Lung microvascular endothelial cell (primary cell): ENCODE data around the gene SDK1. TPM values are rescaled to one million over a fixed set of nuclear protein-coding genes. Genes with fewer than 3 reads are reported as not detected.

Source experiments
- DNase-seq, 2 donors: peaks; one replicate each; pipeline versions ENCODE4 v3.0.0 to v3.0.0-alpha.2; 2010; ENCODE audit warnings: low read depth in 2 of 2
- total RNA-seq: library from RNA; depleted of rRNA; stranded (reverse); fragments of >200 nt; gene quantifications from 2 replicates; pipeline ENCODE4 v1.2.1, GENCODE V29; 2014

Gene SDK1
- total RNA-seq, 1 donor from 2014 or later: 0.79 TPM

DNA sequence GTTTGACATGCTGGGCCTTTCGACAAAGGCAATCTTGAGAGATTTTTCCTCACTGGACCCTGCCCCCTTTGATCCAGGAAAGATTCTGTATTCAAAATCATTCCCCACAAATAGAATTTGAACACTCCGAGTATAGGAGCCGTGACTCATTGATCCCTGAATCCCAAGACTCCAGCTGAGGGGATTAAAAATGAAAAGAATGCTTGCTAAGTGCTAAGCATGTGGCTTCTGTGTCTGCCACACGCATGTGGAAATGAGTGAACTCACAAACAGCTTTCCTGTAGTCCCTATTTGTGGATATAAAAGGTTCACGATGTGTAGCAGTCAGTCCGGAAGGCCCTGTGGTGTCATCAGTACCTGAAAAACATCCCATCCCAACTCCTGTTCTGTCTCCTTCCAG, 674.3 kb downstream of the SDK1 start:
- no peak for DNase-seq

- no peak for DNase-seq
Measured at GRCh38 chr7:3977391-3977790, 676.3 kb downstream of the SDK1 start.

GRCh38 chr7:3978839-3979238, 677.8 kb downstream of the SDK1 start:
- DNase-seq: no peak

DNA sequence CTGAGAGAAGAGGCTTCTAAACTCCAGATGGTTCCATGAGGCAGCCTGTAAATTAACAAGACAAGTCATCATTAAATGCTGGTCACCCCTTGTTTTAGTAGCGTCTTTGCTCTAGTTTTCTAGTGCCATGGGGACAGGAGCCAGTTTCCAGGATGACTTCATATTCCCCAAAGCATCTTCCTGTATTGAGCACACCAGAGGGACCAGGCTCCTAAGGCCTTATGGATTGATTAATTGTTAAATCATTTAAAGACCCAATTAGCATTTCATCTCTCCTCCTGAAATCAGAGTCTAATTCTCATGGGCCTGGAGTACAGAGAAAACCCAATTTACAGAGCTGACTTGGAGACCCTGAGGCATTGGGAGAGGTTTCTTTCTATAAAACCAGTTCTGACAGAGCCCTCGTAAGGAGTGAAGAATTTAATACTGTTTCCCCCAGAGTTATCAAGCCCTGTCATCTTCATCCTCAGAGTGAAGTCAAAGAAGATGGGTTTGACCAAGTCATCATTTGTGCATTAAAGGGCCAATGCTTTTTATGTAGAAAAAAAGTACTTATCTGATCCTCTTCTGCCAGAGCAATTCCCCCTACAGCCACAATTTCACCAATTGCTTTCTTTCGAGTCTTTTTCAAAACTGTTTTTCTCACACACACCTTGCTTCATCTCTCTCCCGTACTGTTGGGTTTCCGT, 678.7 kb downstream of the SDK1 start:
- DNase-seq: peak in 1 of 2 donors; percentile 2

- DNase-seq: peak; percentile 64 to 67
Measured at GRCh38 chr7:3980300-3980643, 679.2 kb downstream of the SDK1 start.

- no peak for DNase-seq
Measured at GRCh38 chr7:3981281-3981680, 680.2 kb downstream of the SDK1 start.

DNA sequence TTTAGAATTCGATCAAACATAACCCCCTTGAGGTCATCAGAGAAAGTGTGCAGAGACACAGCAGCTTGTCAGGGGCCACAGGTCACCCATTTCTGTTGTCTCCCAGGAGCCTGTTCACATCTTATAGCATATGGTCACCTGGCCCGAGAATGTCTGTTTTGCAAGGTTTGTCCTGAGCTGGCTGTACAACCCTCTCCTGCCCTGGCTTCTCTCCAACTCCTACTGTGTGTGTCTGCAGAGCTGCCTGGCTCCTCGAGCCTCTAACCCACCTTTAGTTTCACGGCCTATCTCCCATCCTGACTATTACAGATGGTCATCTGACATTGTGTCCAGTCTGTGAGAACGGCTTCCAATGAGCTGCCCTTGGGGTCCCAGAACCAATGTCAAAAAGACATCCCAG, 683.4 kb downstream of the SDK1 start:
- no peak for DNase-seq

DNA sequence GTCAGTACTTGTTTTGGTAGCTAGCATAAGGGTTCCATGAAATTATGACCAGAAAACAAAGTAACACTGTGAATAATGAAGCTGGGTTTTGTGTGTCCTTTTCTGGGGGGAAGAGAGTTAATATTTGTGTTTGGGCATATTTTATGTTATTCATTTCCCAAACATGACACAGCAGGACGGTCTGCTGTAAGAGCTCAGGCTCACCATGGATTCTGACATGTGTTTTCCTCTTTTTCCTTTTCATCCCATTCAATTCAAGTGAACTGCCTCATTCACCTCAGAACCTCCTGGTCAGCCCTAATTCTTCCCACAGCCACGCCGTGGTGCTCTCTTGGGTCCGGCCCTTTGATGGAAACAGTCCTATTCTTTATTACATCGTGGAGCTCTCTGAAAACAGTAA, 685.9 kb downstream of the SDK1 start:
- no peak for DNase-seq

DNA sequence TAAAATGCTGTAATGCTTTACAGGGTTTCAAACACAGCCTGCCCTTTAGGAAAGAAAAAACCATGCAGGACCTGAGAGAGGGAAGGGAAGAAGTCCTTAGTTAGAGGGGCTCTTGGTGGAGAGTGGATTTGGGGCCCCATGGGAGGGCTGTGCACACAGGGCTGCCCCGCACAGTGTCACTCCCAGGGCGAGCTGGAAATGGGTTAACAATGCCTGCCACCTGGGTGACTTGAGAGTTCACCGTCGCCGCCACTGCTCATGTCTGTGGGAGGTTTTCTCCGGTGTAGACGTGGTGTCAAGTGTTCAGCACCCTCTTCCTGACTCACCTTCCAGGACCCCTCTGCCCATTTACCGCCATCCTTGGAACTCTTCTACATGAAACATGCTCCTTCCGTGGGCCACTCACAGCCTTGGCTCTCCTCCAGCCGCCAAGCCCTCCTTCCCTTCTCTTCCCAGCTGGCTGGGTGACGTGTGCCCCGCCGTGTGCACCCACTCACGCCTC, 686.4 kb downstream of the SDK1 start:
- no peak for DNase-seq

DNA sequence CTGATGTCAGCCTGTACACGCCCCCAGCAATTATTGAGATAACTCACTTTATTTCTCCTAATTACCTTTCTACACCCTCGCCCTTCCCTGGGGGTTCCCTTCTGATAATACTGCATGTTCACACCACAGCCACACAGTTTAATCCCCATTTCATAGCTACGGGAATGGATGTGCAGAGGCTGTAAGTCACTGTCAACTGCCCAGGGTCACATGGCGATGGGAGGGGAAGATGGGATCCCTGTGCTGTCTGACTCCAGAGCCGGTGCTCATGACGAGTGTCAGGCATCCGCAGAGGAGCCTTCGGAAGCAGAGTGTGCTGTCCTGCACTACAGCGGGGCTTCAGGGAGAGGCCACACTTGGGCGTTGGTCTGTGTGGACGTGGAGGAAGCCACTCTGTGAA, 688.7 kb downstream of the SDK1 start:
- DNase-seq: no peak

DNA sequence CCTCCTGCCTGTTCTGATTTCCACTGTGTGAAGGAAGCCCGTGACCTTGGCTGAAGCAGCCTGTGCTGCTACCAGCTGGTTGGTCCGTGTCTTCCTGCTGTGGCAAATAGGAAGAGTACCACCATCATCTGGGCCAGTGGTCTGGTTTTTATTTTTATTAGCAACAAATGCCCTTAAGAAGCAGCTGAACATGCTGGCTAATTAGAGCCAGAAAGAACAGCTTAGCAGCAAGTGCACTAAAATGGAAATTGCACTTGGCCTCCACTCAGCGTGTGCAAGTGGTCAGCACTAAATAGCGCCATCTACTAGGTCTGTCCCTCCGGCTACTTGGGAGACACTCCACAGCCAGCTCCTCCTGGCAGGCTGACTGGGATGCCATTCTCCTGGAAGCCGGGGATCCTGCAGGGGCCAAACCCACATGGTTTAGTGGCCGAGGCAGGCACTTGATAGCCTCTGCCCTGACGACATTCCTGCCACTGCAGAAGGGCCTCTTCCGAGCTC, 690.7 kb downstream of the SDK1 start:
- DNase-seq: no peak

DNA sequence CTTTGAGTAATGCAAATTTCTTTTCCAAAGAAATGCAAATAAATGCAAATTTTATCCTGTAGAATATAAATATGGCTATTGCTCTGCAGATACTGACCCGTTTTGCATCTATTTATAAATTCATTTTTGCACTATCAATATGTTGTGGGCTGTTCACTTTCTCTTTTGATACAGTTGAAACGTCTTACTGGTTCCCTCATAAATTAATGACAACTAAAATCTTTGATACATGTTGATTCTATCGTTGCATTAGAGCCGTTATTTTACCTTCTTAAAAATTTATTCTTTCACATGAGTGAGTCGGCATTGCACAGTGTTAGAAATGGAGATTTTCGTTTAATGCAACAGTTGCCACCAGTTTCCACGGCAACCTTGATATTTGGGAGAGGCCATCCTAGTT, 691.8 kb downstream of the SDK1 start:
- no peak for DNase-seq

DNA sequence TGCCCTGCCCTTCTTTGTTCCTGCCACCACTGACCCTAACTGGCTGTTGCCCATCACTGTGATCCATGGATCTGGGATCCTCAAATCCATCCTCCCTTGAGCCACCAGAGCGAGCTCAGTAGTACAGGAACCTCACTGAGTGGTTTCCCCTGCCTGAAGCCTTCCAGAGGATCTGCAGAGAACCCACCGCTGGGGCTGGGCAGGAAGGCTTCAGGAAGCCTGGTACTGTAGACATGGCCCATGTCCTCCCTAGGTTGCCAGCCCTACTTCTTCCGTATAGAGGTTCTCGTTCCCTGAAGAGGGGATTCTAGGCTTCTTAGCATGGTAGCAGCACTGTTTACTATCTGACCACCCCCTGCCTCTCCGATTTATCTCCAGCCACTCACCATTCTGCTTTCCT, 693.7 kb downstream of the SDK1 start:
- DNase-seq: no peak

GRCh38 chr7:3995187-3995586, 694.1 kb downstream of the SDK1 start:
- no peak for DNase-seq

- DNase-seq: no peak
Measured at GRCh38 chr7:3998060-3998459, 697.0 kb downstream of the SDK1 start.

DNA sequence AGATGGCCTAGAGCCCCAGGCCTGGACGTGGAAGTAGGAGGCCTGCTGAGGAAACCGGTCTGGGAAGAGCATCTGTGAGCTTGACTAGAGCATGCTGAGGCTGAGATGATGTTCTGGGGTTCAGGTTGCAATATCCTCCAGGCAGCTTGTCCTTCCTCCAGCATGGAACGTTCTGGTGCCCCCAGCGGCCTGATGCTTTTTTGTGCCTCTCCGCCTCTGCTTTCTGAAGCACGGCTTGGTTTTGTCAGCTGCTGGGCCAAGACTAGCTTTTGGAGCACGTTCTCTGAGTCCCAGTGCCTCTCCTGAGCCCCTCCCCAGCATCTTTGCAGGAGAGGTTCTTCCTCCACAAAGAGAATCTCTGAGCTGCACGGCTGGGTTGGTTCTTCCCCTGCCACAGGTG, 699.1 kb downstream of the SDK1 start:
- no peak for DNase-seq

DNA sequence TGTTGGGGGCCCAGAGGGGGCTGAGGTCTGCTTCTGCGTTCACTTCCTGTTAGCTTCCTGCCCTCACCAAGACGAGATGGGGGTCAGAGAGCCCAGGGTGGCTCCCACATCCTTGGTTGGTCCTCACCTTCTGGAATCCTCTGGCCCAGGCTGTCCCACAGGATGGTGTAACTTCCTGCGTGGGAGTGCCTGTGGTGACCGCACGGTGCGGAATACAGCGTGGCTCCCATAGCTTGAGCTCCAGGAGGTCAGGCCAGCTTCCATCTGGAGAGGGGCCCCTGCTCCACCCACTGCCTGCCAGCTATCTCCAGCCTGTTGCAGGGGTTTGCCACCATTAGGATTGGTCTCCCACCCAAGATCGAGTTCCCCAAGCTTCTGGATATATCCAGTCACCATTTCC, 699.9 kb downstream of the SDK1 start:
- no peak for DNase-seq

GRCh38 chr7:4001742-4002141, 700.7 kb downstream of the SDK1 start:
- no peak for DNase-seq

- DNase-seq: no peak
Measured at GRCh38 chr7:4003503-4003902, 702.5 kb downstream of the SDK1 start.

- DNase-seq: no peak
Measured at GRCh38 chr7:4006687-4007086, 705.6 kb downstream of the SDK1 start.

- no peak for DNase-seq
Measured at GRCh38 chr7:4009211-4010060, 708.4 kb downstream of the SDK1 start.

DNA sequence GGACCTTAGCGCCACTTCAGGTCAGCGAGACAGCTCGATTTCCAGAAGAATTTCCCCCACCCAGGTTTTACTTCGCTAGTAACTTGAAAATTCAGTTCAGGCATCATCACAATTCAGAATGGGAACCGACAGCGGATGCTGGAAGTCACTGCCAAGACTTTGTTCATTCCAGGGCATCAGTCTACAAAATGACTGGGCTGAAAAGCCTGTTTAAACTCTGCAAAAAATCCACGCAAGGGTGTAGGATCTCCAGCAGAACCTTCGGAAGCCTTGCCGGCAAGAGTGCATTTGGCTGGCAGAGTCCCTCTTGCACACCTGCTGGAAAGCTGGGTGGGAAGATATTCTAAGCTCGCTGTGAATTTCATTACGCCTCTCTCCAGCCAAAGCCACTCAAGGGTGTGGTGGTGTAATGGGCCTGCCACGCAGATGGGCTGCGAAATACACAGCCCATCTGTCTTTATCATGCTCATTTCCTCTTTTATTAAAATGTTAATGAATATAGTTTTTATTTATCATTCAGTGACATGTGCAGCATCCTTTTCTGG, 709.1 kb downstream of the SDK1 start:
- DNase-seq: no peak
